Peyer's patch (tissue), 4 donors: ENCODE data around the gene BTBD3.

ENCODE experiments used
- CTCF ChIP-seq, 6 experiments: fragments of 450-650 bp in 4 of 6; fragments of 200-600 bp in 2 of 6; sonication (generic) in 1 of 6; IDR thresholded peaks; one replicate each; pipeline ENCODE4 v1.5.1; 2017 to 2019; ENCODE audit warnings: antibody characterized with exemption in 6 of 6, mild to moderate bottlenecking in 3 of 6, moderate library complexity in 1 of 6
- POLR2A ChIP-seq, 2 donors: fragments of 450-650 bp; IDR thresholded peaks; one replicate each; pipeline ENCODE4 v1.5.1; 2017; ENCODE audit warnings: antibody characterized with exemption in 2 of 2, mild to moderate bottlenecking in 2 of 2, moderate library complexity in 2 of 2

GRCh38 chr20:11917663-11918062 is at the start of gene BTBD3:
- peak in 1 of 6 experiments; percentile 15 for TF ChIP-seq CTCF (IDR thresholded peaks at IDR 0.05)
- TF ChIP-seq POLR2A (IDR thresholded peaks at IDR 0.05): peak in 1 of 2 donors; percentile 27
